ENCODE measurements around the gene NANS. TPM values are rescaled to one million over a fixed set of nuclear protein-coding genes. Genes with fewer than 3 reads are reported as not detected.

NANS gene
- total RNA-seq, 1 experiment from 2014 or later: 84.9 TPM

DNA sequence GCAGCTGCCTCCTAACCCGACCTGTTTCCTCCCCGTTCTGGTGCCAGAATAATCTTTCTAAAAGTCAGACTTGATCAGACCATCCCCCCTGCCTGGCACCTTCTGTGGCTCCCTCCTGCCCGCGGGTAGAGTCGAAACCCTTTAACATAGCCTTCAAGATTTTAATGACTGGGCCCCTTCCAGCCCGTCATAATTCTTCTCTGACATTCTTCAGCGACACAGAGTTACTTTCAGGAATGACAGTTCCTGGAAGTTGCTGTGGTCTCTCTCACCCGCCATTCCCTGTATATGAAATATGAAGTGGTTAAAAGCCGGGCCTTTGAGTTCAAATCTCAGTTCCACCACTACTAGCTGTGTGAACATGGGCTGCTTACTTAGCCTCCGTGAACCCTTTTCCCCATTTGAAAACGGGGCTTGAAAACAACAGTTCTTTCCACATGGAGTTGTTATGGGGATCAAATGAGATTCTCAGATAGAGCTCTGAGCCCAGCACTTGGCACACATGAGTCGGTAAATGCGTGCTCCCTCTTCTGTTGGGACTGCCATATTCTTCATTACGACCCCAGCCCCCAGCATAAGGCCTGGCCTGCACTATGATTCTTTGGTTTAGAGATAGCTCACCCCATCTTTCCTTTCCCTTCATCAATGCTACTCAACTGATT lies 737 bp downstream of the NANS start:
- peaks cover 21% of the 10 kb centered on the region for H3K4me1 ChIP-seq (replicated peaks; ENCODE audit: insufficient read depth)
- H3K4me3 ChIP-seq: peak overlapping the region; percentile 66
- 0 out of 2 replicates have a peak, but pooled peaks cover 3% of the 10 kb centered on the region for H4K20me1 ChIP-seq (ENCODE audit: insufficient read depth)
- ChIA-PET CTCF (interaction anchor here (0.6 to 2.0 kb wide), 3 partner anchors 22 to 209 kb away, joined by 3 to 6 read pairs (median 5); no protein-coding TSS in a partner anchor), POLR2A (ENCODE audit: unreplicated experiment) (interaction anchor here (0.6 to 0.7 kb wide), 5 partner anchors 11 to 262 kb away, joined by 3 to 7 read pairs (median 3); no protein-coding TSS in a partner anchor)
- H3K9me2 ChIP-seq (ENCODE audit: insufficient read depth): no peaks in the 10 kb centered on the region
- no peak for TF ChIP-seq EZH2 (IDR thresholded peaks at IDR 0.05; ENCODE audit: low read depth)
- TF ChIP-seq, protein P1, sequence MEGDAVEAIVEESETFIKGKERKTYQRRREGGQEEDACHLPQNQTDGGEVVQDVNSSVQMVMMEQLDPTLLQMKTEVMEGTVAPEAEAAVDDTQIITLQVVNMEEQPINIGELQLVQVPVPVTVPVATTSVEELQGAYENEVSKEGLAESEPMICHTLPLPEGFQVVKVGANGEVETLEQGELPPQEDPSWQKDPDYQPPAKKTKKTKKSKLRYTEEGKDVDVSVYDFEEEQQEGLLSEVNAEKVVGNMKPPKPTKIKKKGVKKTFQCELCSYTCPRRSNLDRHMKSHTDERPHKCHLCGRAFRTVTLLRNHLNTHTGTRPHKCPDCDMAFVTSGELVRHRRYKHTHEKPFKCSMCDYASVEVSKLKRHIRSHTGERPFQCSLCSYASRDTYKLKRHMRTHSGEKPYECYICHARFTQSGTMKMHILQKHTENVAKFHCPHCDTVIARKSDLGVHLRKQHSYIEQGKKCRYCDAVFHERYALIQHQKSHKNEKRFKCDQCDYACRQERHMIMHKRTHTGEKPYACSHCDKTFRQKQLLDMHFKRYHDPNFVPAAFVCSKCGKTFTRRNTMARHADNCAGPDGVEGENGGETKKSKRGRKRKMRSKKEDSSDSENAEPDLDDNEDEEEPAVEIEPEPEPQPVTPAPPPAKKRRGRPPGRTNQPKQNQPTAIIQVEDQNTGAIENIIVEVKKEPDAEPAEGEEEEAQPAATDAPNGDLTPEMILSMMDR (conservative IDR thresholded peaks at IDR 0.05): no peak
- H3K27me3 ChIP-seq (ENCODE audit: insufficient read depth, low read depth): no peaks in the 10 kb centered on the region
- peak overlapping the region; percentile 67 for H3K27ac ChIP-seq
- DNase-seq: no peak
- intact Hi-C loops (cut with micrococcal nuclease; ENCODE audit: unreplicated experiment): loop anchor here (2.0 to 10.0 kb wide), 4 partner anchors 75 to 748 kb away; partner anchors contain the start of genes ANP32B, GALNT12 and TRMO
- peaks cover 39% of the 10 kb centered on the region for H3K79me2 ChIP-seq (ENCODE audit: low read depth)
- H3K9me3 ChIP-seq (ENCODE audit: insufficient read depth, low read depth): no peaks in the 10 kb centered on the region
- H3K36me3 ChIP-seq (ENCODE audit: low read depth): 0 out of 2 replicates have a peak, but pooled peaks cover 3% of the 10 kb centered on the region
- BruUV-seq (replicated peaks): TSS peak; percentile 45
- peak overlapping the region; percentile 75 for H2AFZ ChIP-seq
- H3K4me2 ChIP-seq: peak overlapping the region; percentile 81
- peaks cover 35% of the 10 kb centered on the region for H3F3A ChIP-seq (ENCODE audit: insufficient read depth, low read depth)

DNA sequence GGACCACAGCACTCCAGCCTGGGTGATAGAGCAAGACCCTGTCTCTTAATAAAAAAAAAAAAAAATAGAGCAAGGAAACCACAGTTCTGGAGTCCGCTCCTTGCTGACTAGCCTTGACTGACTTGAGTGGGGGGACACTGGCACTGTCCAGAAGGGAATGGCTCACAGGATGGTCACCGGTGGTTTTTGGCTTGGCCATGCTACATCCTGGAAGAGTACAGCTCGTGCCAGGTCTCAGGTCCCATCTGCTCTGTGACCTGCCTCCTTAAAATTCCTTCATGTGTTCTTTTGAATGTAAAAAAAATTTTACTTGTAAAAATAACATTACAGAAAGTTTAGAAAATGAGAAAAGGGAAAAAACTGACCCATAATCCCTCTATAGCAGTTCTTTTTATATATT lies 5.6 kb downstream of the NANS start:
- no TSS peak for BruUV-seq (replicated peaks)
- Histone ChIP-seq H3F3A (ENCODE audit: insufficient read depth, low read depth) (no peaks in the 10 kb centered on the region; the same call in 1 of the 2 replicates), H3K9me2 (ENCODE audit: insufficient read depth) (no peaks in the 10 kb centered on the region), H3K9me3 (ENCODE audit: insufficient read depth, low read depth) (no peaks in the 10 kb centered on the region), H3K4me2 (no peak overlapping the region), H3K4me1 (replicated peaks; ENCODE audit: insufficient read depth) (peaks cover 14% of the 10 kb centered on the region), H3K27ac (no peak overlapping the region), H3K79me2 (ENCODE audit: low read depth) (peaks cover 47% of the 10 kb centered on the region), H3K27me3 (ENCODE audit: insufficient read depth, low read depth) (no peaks in the 10 kb centered on the region), H3K36me3 (ENCODE audit: low read depth) (peaks cover 15% of the 10 kb centered on the region; the same call in 1 of the 2 replicates), H3K4me3 (no peak overlapping the region), H2AFZ (no peak overlapping the region), H4K20me1 (ENCODE audit: insufficient read depth) (no peaks in the 10 kb centered on the region; the same call in 1 of the 2 replicates)
- no peak for TF ChIP-seq EZH2 (IDR thresholded peaks at IDR 0.05; ENCODE audit: low read depth)
- TF ChIP-seq, protein P1 (conservative IDR thresholded peaks at IDR 0.05): no peak
- POLR2A ChIA-PET (ENCODE audit: unreplicated experiment): interaction anchor here (0.6 kb wide), 1 partner anchor 325 kb away, joined by 7 read pairs; no protein-coding TSS in a partner anchor
- no peak for DNase-seq
- intact Hi-C loops (cut with micrococcal nuclease; ENCODE audit: unreplicated experiment): no loop called here
- CTCF ChIA-PET: no interaction called here

DNA sequence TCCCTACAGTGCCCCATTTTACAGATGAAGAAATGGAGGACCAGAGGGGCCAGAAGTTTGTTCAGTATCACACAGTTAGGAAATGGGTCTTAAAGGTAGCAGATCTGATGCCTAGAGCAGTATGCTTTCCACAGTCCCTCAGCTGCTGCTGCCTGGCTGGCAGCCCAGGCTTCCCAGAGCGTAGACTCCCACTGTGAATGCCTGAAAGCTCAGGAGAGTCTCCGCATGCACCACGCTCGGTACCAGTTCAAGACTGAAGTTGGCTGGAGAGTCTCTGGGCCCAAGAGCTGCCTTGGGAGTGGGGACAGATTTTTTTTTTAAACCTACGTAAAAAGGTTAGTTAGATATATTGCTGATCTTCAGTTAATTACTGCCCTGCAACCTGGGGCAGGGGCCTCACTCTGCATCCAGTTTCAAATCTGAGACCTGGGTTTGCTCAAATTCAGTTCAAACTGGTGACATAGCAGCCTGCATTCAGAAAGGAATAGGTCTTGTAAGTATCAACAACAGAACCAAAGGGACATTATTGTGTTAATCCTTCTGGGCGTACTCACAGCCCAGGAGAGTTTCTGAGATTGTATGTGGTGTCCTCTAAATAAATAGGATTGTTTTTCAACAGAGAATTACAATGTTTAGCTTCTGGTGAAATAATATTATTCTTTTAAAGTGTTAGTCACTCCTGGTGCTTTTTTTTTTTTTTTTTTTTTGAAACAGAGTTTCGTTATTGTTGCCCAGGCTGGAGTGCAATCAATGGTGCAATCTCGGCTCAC lies 8.3 kb downstream of the NANS start:
- no peaks in the 10 kb centered on the region for H3K4me1 ChIP-seq (replicated peaks; ENCODE audit: insufficient read depth)
- CTCF ChIA-PET: interaction anchor here (0.6 kb wide), 1 partner anchor 72 kb away, joined by 8 read pairs; no protein-coding TSS in a partner anchor
- POLR2A ChIA-PET (ENCODE audit: unreplicated experiment): interaction anchor here (0.5 to 0.7 kb wide), 3 partner anchors 38 to 1759 kb away, joined by 4 to 8 read pairs (median 6); partner anchors contain the start of gene TBC1D2
- H3K27ac ChIP-seq: no peak overlapping the region
- intact Hi-C loops (cut with micrococcal nuclease; ENCODE audit: unreplicated experiment): no loop called here
- DNase-seq: no peak
- no peak overlapping the region for H3K4me2 ChIP-seq
- peaks cover 23% of the 10 kb centered on the region; the same call in 1 of the 2 replicates for H3K36me3 ChIP-seq (ENCODE audit: low read depth)
- H3K9me2 ChIP-seq (ENCODE audit: insufficient read depth): no peaks in the 10 kb centered on the region
- no peak overlapping the region for H3K4me3 ChIP-seq
- H2AFZ ChIP-seq: no peak overlapping the region
- H4K20me1 ChIP-seq (ENCODE audit: insufficient read depth): no peaks in the 10 kb centered on the region; the same call in 1 of the 2 replicates
- no TSS peak for BruUV-seq (replicated peaks)
- no peaks in the 10 kb centered on the region; the same call in 1 of the 2 replicates for H3F3A ChIP-seq (ENCODE audit: insufficient read depth, low read depth)
- no peaks in the 10 kb centered on the region for H3K9me3 ChIP-seq (ENCODE audit: insufficient read depth, low read depth)
- peaks cover 41% of the 10 kb centered on the region for H3K79me2 ChIP-seq (ENCODE audit: low read depth)
- TF ChIP-seq EZH2 (IDR thresholded peaks at IDR 0.05; ENCODE audit: low read depth): no peak
- TF ChIP-seq, protein P1 (conservative IDR thresholded peaks at IDR 0.05): no peak
- no peaks in the 10 kb centered on the region for H3K27me3 ChIP-seq (ENCODE audit: insufficient read depth, low read depth)
